HFF-Myc (cell line): ENCODE data around the gene ITM2C.
A peak's percentile ranks its signal among the peaks of the same experiment; 100 is the strongest.

Experiments used
- DNase-seq: peaks from one replicate; pipeline ENCODE4 v3.0.0-alpha.2; 2011; ENCODE audit warnings: low read depth; ENCODE audit errors: extremely low read depth
- H3K4me3 ChIP-seq: replicated peaks from 2 replicates; pipeline ENCODE4 v1.5.1; 2011; ENCODE audit warnings: low read depth, mild to moderate bottlenecking, control low read depth, low read length
- TF ChIP-seq, protein P1 (sequence below): IDR thresholded peaks from 2 replicates; pipeline ENCODE4 v1.5.1; 2012; ENCODE audit warnings: mild to moderate bottlenecking, low read depth, low read length, control low read depth; ENCODE audit errors: missing control alignments

ITM2C gene

DNA sequence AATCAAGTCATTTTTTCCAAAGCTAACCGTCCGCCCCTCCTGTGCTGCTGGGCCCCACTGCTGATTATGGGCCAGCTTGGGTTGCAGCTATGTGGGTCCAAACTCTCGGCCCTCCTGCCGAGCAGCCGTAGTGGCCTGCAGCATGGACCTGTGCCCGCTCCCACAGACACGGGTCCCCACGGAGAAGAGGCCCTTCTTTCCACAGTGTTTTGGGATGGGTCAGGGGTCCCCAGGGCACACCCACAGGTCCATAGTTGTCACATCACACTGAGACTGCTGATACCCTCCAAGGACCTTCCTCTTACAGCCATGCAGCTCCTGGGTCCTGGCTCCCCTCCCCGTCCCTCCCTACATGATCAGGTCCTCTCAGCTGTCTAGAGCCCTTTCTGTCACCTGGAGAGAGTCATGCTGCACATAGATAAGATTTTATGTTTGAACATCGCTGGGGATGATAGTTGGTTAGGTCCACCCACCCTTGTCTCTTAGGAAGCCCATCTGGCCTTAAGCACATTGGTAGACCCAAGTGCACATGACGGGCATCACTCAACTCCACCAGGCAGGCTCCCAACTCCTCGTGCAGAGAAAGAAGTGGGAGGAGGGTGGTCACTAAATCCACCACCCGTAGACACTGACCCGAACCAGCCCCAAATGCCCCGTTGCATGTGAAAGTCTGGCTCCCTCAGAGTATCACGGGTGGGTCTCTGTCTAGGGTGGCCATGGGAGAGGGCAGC is 42.8 kb downstream of the ITM2C start:
- TF ChIP-seq, protein P1, sequence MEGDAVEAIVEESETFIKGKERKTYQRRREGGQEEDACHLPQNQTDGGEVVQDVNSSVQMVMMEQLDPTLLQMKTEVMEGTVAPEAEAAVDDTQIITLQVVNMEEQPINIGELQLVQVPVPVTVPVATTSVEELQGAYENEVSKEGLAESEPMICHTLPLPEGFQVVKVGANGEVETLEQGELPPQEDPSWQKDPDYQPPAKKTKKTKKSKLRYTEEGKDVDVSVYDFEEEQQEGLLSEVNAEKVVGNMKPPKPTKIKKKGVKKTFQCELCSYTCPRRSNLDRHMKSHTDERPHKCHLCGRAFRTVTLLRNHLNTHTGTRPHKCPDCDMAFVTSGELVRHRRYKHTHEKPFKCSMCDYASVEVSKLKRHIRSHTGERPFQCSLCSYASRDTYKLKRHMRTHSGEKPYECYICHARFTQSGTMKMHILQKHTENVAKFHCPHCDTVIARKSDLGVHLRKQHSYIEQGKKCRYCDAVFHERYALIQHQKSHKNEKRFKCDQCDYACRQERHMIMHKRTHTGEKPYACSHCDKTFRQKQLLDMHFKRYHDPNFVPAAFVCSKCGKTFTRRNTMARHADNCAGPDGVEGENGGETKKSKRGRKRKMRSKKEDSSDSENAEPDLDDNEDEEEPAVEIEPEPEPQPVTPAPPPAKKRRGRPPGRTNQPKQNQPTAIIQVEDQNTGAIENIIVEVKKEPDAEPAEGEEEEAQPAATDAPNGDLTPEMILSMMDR, result no peak
- no peak for DNase-seq
- no peak overlapping the region for H3K4me3 ChIP-seq

DNA sequence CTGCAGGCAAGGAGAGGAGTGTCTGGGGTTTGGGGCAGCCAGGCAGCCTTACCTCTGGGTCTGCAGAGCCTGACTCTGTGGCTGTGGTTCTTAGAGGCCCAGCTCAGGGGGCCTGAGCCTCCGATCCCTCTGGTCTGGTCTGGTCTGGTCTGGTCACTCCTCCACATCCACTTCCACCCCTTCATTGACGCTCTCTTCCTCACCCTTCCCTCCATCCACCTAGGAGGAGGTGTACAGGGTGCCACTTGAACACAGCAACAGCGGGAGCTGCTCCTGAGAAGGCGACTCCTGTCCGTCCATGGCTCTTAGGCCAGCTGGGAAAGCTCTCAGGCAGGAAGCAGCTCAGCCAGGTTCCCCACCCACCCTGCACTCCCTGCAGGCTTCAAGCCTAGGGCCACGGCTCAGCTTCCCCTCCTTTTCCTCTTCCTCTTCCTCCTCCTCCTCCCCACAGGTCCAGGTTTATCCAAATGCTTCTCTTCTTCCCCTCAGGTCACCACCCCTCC is 43.4 kb downstream of the ITM2C start:
- TF ChIP-seq, protein P1, result no peak
- H3K4me3 ChIP-seq, result no peak overlapping the region
- DNase-seq, result no peak

DNA sequence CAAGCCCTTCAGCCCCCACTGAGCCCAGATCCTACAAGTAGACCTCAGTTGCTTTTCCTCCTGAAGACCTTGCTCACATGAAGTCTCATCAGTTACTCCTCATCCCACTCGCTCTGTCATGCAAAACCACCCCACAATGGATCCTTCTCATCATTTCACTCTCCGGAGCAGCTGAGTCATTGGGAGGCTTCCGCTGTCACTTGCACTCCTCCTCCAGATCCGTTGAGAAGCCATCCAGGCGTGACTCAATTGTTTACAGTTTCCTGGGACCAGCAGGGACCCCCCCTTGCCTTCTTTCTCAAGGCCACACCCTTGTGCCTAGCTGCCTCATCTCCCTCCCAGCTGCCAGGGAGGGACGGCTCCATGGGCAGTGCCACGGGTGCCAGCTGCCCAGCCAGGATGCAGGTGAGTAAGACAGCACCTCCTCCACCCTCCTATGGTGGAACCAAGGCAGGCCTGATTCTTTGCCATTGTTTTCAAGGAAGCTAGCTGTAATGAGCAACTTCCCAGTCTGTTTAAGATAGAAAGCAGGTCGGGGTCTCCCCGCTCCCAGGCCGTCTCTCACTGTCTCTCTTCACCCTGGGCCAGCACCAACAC is 44.0 kb downstream of the ITM2C start:
- H3K4me3 ChIP-seq, result no peak overlapping the region
- TF ChIP-seq, protein P1, result no peak
- DNase-seq, result peak; percentile 72

DNA sequence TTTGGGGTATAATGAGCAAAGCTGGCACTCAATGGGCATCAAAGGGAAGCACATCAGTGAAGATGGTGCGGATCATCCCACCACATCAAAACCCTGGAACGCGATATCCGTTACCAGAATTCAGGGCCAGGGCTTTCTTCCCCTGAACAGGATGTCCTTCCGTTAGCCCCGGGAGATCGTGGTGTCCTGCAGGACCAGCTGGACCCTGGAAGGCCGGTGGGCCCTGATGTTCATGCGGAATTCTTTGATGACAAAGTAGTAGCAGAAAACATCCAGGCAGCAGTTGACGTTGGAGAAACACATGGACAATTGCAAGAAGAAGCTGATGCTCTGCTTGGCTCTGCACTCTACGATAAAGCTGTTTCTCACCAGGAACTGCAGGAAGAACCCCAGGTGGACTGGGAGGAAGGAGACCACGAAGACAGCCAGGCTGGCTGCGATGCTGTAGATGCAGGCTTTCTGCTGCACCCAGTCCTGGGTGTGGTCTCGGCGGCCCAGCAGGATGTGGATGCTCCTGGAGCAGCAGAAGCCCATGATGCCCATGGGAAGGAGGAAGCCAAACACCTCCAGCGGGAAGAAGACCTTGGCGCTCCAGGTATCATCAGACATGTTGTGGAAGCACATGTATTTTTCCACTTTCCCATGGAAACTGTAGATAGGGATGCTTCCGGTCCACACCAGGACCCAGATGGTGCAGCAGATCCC is 45.3 kb downstream of the ITM2C start:
- DNase-seq, result no peak
- no peak overlapping the region for H3K4me3 ChIP-seq
- TF ChIP-seq, protein P1, result no peak

DNA sequence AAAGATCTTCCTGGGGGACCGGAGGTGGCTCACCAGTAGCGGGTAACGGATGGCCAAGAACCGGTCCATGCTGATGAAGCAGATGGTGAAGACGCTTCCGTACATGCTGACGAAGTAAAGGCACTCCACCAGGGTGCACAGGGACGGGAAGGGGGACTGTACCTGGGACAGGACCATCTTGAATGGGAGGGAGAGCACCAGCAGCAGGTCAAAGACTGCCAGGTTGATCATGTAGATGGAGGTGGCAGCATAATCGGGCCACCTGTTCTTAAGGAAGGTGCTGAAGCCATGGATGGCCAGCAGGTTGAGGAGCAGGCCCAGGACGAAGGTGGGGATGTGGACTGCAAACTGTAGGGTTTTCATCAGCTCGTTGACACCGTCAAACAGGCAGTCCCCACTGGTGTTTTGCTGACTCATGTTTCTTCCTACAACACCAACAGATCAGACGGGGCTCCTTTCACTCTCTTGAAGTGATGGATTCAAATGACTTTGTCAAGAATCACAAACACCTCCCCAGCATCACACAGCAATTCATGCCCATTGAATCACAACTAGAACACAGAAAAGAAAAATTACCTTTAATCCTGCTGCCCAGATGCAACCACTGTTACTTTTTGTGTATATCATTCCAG is 45.9 kb downstream of the ITM2C start:
- TF ChIP-seq, protein P1, result no peak
- DNase-seq, result no peak
- no peak overlapping the region for H3K4me3 ChIP-seq

DNA sequence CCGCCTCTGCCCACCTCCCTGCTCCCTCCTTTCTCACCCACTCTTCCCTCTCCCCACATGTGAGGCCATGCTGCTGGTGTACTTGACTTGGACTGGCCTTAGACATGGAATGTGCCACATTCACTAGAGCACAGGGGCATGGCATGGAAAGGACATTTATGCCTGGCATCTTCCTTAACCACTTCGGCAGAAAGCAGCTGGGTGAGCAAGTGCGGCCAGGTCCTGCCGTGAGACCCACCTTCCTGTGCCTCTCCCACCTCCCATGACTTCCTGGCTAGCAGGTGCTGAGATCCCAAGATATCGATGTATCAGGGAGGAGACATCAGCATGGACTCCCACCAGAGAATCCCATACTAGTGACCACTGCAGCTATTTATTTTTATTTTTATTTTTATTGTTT is 47.3 kb downstream of the ITM2C start:
- no peak overlapping the region for H3K4me3 ChIP-seq
- TF ChIP-seq, protein P1, result no peak
- DNase-seq, result no peak
